Hepatocyte (in vitro differentiated cells): ENCODE data around the gene PPP3R1. TPM values are rescaled to one million over a fixed set of nuclear protein-coding genes. Genes with fewer than 3 reads are reported as not detected.

Experiments
- DNase-seq: peaks from one replicate; pipeline ENCODE4 v3.0.0-alpha.2; 2016; ENCODE audit warnings: low spot score
- H2AFZ ChIP-seq: fragments of 200-600 bp; sonication (generic); 2 replicates; pipeline ENCODE4 v1.6.0; 2016; ENCODE audit warnings: antibody characterized with exemption, mild to moderate bottlenecking
- H3K27ac ChIP-seq: fragments of 200-600 bp; sonication (generic); 2 replicates; pipeline ENCODE4 v1.5.1; 2016; ENCODE audit warnings: mild to moderate bottlenecking
- H3K27me3 ChIP-seq: fragments of 200-600 bp; sonication (generic); 2 replicates; pipeline ENCODE4 v1.6.1; 2016
- H3K36me3 ChIP-seq: fragments of 200-600 bp; sonication (generic); replicated peaks from 2 replicates; pipeline ENCODE4 v1.5.1; 2016; ENCODE audit warnings: low read depth; ENCODE audit not compliant: insufficient read depth
- H3K4me1 ChIP-seq: fragments of 200-600 bp; sonication (generic); 2 replicates; pipeline ENCODE4 v1.5.1; 2016; ENCODE audit warnings: mild to moderate bottlenecking, moderate library complexity; ENCODE audit not compliant: insufficient read depth
- H3K4me2 ChIP-seq: fragments of 200-600 bp; sonication (generic); 2 replicates; pipeline ENCODE4 v1.6.0; 2016
- H3K4me3 ChIP-seq: fragments of 200-600 bp; sonication (generic); 2 replicates; pipeline ENCODE4 v1.5.1; 2016; ENCODE audit warnings: mild to moderate bottlenecking
- H3K79me2 ChIP-seq: fragments of 200-600 bp; sonication (generic); 2 replicates; pipeline ENCODE4 v1.6.0; 2017; ENCODE audit warnings: mild to moderate bottlenecking
- H3K9me2 ChIP-seq: fragments of 200-600 bp; sonication (generic); replicated peaks from 2 replicates; pipeline ENCODE4 v1.6.0; 2017; ENCODE audit warnings: mild to moderate bottlenecking; ENCODE audit not compliant: insufficient read depth
- H3K9me3 ChIP-seq: fragments of 200-600 bp; sonication (generic); 2 replicates; pipeline ENCODE4 v1.5.1; 2016; ENCODE audit warnings: low read depth, mild to moderate bottlenecking
- H4K20me1 ChIP-seq: fragments of 200-600 bp; sonication (generic); 2 replicates; pipeline ENCODE4 v1.6.0; 2016; ENCODE audit warnings: mild to moderate bottlenecking; ENCODE audit not compliant: insufficient read depth, poor library complexity, severe bottlenecking
- EZH2 ChIP-seq: fragments of 200-600 bp; sonication (generic); IDR thresholded peaks from 2 replicates; pipeline ENCODE4 v1.6.1; 2016; ENCODE audit warnings: antibody characterized with exemption, mild to moderate bottlenecking, borderline replicate concordance
- EZH2phosphoT487 ChIP-seq: fragments of 200-600 bp; sonication (generic); IDR thresholded peaks from one replicate; pipeline ENCODE4 v1.6.1; 2018; ENCODE audit warnings: antibody characterized with exemption, mild to moderate bottlenecking, low read depth, moderate library complexity; ENCODE audit not compliant: unreplicated experiment, severe bottlenecking
- WGBS: methylation state at CpG from one replicate; pipeline ENCODE4 v1.1.6; 2016; ENCODE audit warnings: low lambda C conversion rate; ENCODE audit errors: missing lambda C conversion rate; 5-methylcytosine and 5-hydroxymethylcytosine counted together
- polyA plus RNA-seq: library from polyadenylated mRNA; unstranded; fragments of >200 nt; fragmentation: Nextera tagmentation; extraction: Ambion mirVana; gene quantifications from 2 replicates; pipeline ENCODE4 v1.2.1, GENCODE V29; 2016
- total RNA-seq: library from RNA; depleted of rRNA; stranded (reverse); fragments of >200 nt; gene quantifications from 2 replicates; pipeline ENCODE4 v1.2.3, GENCODE V29; 2014
- TF ChIP-seq, protein P1 (sequence below): fragments of 200-600 bp; sonication (generic); IDR thresholded peaks from 2 replicates; pipeline ENCODE4 v1.5.1; 2016; ENCODE audit warnings: antibody characterized with exemption, mild to moderate bottlenecking; ENCODE audit not compliant: poor library complexity

The PPP3R1 gene
- total and polyA plus RNA-seq, 2 experiments from 2014 or later: 5.1 to 46.5 TPM

DNA sequence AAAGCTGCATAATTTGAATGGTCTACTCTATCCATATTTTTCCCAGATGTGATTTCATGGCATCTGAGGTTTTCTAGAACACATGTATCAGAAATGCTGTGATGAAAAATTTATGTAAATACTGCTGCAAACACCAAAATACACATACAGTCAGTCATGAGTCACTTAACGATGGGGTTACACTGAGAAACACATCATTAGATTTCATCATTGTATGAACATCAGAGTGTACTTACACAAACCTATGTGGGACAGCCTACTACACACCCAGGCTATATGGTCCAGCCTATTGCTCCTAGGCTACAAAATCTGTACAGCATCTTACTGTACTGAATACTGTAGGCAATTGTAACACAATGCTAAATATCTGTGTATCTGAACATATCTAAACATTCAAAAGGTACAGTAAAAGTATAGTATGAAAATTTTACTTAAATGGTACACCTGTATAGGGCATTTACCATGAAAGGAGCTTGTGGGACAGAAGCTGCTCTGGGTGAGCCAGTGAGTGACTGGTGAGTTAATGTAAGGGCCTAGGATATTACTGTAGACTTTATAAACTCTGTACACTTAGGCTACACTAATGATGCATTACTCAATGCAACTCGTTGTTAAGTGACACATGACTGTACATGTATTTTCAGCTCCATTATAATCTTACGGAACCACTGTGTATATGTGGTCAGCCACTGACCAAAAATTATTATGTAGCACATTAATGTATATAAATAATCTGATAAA is 61.2 kb downstream of the PPP3R1 start:
- H3K9me3 ChIP-seq: no peaks in the 10 kb centered on the region
- peaks cover 39% of the 10 kb centered on the region for H4K20me1 ChIP-seq
- TF ChIP-seq EZH2phosphoT487 (no peak), EZH2 (no peak)
- TF ChIP-seq, protein P1, sequence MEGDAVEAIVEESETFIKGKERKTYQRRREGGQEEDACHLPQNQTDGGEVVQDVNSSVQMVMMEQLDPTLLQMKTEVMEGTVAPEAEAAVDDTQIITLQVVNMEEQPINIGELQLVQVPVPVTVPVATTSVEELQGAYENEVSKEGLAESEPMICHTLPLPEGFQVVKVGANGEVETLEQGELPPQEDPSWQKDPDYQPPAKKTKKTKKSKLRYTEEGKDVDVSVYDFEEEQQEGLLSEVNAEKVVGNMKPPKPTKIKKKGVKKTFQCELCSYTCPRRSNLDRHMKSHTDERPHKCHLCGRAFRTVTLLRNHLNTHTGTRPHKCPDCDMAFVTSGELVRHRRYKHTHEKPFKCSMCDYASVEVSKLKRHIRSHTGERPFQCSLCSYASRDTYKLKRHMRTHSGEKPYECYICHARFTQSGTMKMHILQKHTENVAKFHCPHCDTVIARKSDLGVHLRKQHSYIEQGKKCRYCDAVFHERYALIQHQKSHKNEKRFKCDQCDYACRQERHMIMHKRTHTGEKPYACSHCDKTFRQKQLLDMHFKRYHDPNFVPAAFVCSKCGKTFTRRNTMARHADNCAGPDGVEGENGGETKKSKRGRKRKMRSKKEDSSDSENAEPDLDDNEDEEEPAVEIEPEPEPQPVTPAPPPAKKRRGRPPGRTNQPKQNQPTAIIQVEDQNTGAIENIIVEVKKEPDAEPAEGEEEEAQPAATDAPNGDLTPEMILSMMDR: no peak
- H3K4me2 ChIP-seq: no peak overlapping the region
- H3K27ac ChIP-seq: no peak overlapping the region
- no peaks in the 10 kb centered on the region for H3K9me2 ChIP-seq
- no peak for DNase-seq
- H3K27me3 ChIP-seq: no peaks in the 10 kb centered on the region
- 81% methylated on average over 3 of the region's 3 CpGs for WGBS
- no peaks in the 10 kb centered on the region for H3K36me3 ChIP-seq
- H3K4me3 ChIP-seq: no peak overlapping the region
- H3K4me1 ChIP-seq: no peaks in the 10 kb centered on the region
- H3K79me2 ChIP-seq: peaks cover 93% of the 10 kb centered on the region
- H2AFZ ChIP-seq: no peak overlapping the region

- Histone ChIP-seq H3K9me3 (no peaks in the 10 kb centered on the region), H3K27me3 (no peaks in the 10 kb centered on the region), H3K4me2 (no peak overlapping the region), H3K9me2 (no peaks in the 10 kb centered on the region), H2AFZ (no peak overlapping the region), H3K36me3 (no peaks in the 10 kb centered on the region), H4K20me1 (peaks cover 37% of the 10 kb centered on the region), H3K4me1 (no peaks in the 10 kb centered on the region), H3K79me2 (peaks cover 85% of the 10 kb centered on the region), H3K4me3 (no peak overlapping the region), H3K27ac (no peak overlapping the region)
- WGBS: 88% methylated on average over 15 of the region's 15 CpGs
- DNase-seq: no peak
- TF ChIP-seq EZH2phosphoT487 (no peak), EZH2 (no peak)
- TF ChIP-seq, protein P1: no peak
Measured at GRCh38 chr2:68189991-68190784, 62.1 kb downstream of the PPP3R1 start.

GRCh38 chr2:68188831-68189230 is 63.5 kb downstream of the PPP3R1 start:
- no peaks in the 10 kb centered on the region for H3K27me3 ChIP-seq
- no peak for DNase-seq
- H3K79me2 ChIP-seq: peaks cover 71% of the 10 kb centered on the region
- H4K20me1 ChIP-seq: peaks cover 34% of the 10 kb centered on the region
- H3K9me3 ChIP-seq: no peaks in the 10 kb centered on the region
- no peak overlapping the region for H2AFZ ChIP-seq
- no peak overlapping the region for H3K27ac ChIP-seq
- no peaks in the 10 kb centered on the region for H3K36me3 ChIP-seq
- H3K4me3 ChIP-seq: no peak overlapping the region
- H3K4me2 ChIP-seq: no peak overlapping the region
- H3K4me1 ChIP-seq: no peaks in the 10 kb centered on the region
- H3K9me2 ChIP-seq: no peaks in the 10 kb centered on the region
- TF ChIP-seq, protein P1: no peak
- TF ChIP-seq EZH2phosphoT487: no peak
- TF ChIP-seq EZH2: no peak
- WGBS: 96% methylated on average over 5 of the region's 5 CpGs
